Natural killer cell (primary cell): Measurements from ENCODE around the gene PCDH7. TPM values are rescaled to one million over a fixed set of nuclear protein-coding genes. Genes with fewer than 3 reads are reported as not detected.

Experiments
- ATAC-seq, 3 donors: fragments of 150-1000 bp in 2 of 3; fragments of 200-7000 bp in 1 of 3; cut with Tn5 transposase; 1 replicate in 1 of 3; 2 replicates in 2 of 3; pipeline ENCODE4 v1.10.0; 2021; ENCODE audit warnings: mild to moderate bottlenecking in 2 of 3, moderate library complexity in 2 of 3
- DNase-seq, 2 donors: peaks; one replicate each; pipeline versions ENCODE4 v3.0.0 to v3.0.0-alpha.2; 2013 to 2021; ENCODE audit warnings: mixed read lengths in 1 of 2
- H3K27ac ChIP-seq: one replicate; pipeline ENCODE4 v1.5.1; 2013; ENCODE audit warnings: mild to moderate bottlenecking, low read length
- H3K27me3 ChIP-seq: one replicate; pipeline ENCODE4 v1.6.1; 2013; ENCODE audit warnings: low read length; ENCODE audit not compliant: control insufficient read depth, insufficient read depth
- H3K36me3 ChIP-seq: one replicate; pipeline ENCODE4 v1.6.1; 2013; ENCODE audit warnings: low read length; ENCODE audit not compliant: control insufficient read depth, insufficient read depth
- H3K4me1 ChIP-seq: one replicate; pipeline ENCODE4 v1.6.1; 2013; ENCODE audit warnings: low read length; ENCODE audit not compliant: control insufficient read depth, insufficient read depth
- H3K4me3 ChIP-seq: one replicate; pipeline ENCODE4 v1.5.1; 2013; ENCODE audit warnings: low read length
- H3K9me3 ChIP-seq: one replicate; pipeline ENCODE4 v1.6.1; 2013; ENCODE audit warnings: low read length; ENCODE audit not compliant: control insufficient read depth, insufficient read depth
- H3K27ac Mint-ChIP-seq, 2 donors: one replicate each; pipeline ENCODE4 v1.8.0; 2022; ENCODE audit warnings: mild to moderate bottlenecking in 2 of 2, mixed read lengths in 2 of 2, moderate library complexity in 1 of 2
- H3K27me3 Mint-ChIP-seq, 2 donors: one replicate each; pipeline ENCODE4 v1.8.0; 2022; ENCODE audit warnings: low read depth in 2 of 2, mixed read lengths in 2 of 2
- H3K36me3 Mint-ChIP-seq: one replicate; pipeline ENCODE4 v1.8.0; 2022; ENCODE audit warnings: mixed read lengths
- H3K4me1 Mint-ChIP-seq, 2 donors: one replicate each; pipeline ENCODE4 v1.8.0; 2022; ENCODE audit warnings: mixed read lengths in 2 of 2
- H3K4me3 Mint-ChIP-seq: one replicate; pipeline ENCODE4 v1.8.0; 2022; ENCODE audit warnings: mild to moderate bottlenecking, moderate library complexity, mixed read lengths
- H3K9me3 Mint-ChIP-seq, 2 donors: one replicate each; pipeline ENCODE4 v1.8.0; 2022; ENCODE audit warnings: mixed read lengths in 2 of 2
- CTCF ChIP-seq: fragments of 200-600 bp; IDR thresholded peaks from one replicate; pipeline ENCODE4 v1.8.0; 2022; ENCODE audit warnings: antibody characterized with exemption
- WGBS: methylation state at CpG from one replicate; pipeline ENCODE4 v1.1.7; 2013; ENCODE audit warnings: missing lambda C conversion rate; ENCODE audit not compliant: insufficient coverage; 5-methylcytosine and 5-hydroxymethylcytosine counted together
- intact Hi-C: fragments of 100-400 bp; cut with micrococcal nuclease; formaldehyde crosslinking; loops from one replicate; pipeline ENCODE4 v1.14.2; 2022
- total RNA-seq, 4 donors: library from RNA; stranded (reverse); fragments of 120-200 nt in 1 of 4; gene quantifications; one replicate each; pipeline versions ENCODE4 v1.2.3 to v1.2.4, GENCODE V29; 2013 to 2022

Gene PCDH7
- total RNA-seq, 3 donors from 2014 or later (not counting 1 experiment from before 2014, with no cell fraction given), result not detected

- WGBS, result 29% methylated on average over 5 of the region's 6 CpGs
- H3K27ac Mint-ChIP-seq, result no peak overlapping the region
- intact Hi-C loops, result no loop called here
- no peak for ATAC-seq
- Histone ChIP-seq H3K36me3 (no peaks in the 10 kb centered on the region), H3K27ac (no peak overlapping the region), H3K27me3 (peaks cover 6% of the 10 kb centered on the region), H3K4me1 (peaks cover 24% of the 10 kb centered on the region), H3K4me3 (no peak overlapping the region), H3K9me3 (peaks cover 7% of the 10 kb centered on the region)
- peaks cover 23 to 24% of the 10 kb centered on the region in 2 donors for H3K4me1 Mint-ChIP-seq
- H3K9me3 Mint-ChIP-seq, result peaks cover 4 to 17% of the 10 kb centered on the region in 2 donors
- peaks cover 20% of the 10 kb centered on the region for H3K36me3 Mint-ChIP-seq
- TF ChIP-seq CTCF, result no peak
- peak in 1 of 2 donors; percentile 3 for DNase-seq
- H3K27me3 Mint-ChIP-seq, result peaks cover 17 to 21% of the 10 kb centered on the region in 2 donors
- H3K4me3 Mint-ChIP-seq, result no peak overlapping the region
These were observed 5.6 kb upstream of the PCDH7 start for GRCh38 chr4:30714408-30715031.

GRCh38 chr4:30716158-30716557 lies 4.0 kb upstream of the PCDH7 start:
- intact Hi-C loops, result no loop called here
- WGBS, result 14% methylated on average over 4 of the region's 6 CpGs
- peak overlapping the region in 1 of 2 donors; percentile 29 for H3K27ac Mint-ChIP-seq
- peak overlapping the region; percentile 79 for H3K4me3 Mint-ChIP-seq
- Histone ChIP-seq H3K9me3 (peaks cover 5% of the 10 kb centered on the region), H3K36me3 (no peaks in the 10 kb centered on the region), H3K27ac (no peak overlapping the region), H3K4me1 (peaks cover 40% of the 10 kb centered on the region), H3K27me3 (peaks cover 17% of the 10 kb centered on the region), H3K4me3 (no peak overlapping the region)
- TF ChIP-seq CTCF, result no peak
- DNase-seq (no peak), ATAC-seq (no peak)
- peaks cover 26 to 29% of the 10 kb centered on the region in 2 donors for H3K4me1 Mint-ChIP-seq
- H3K36me3 Mint-ChIP-seq, result peaks cover 6% of the 10 kb centered on the region
- peaks cover 2 to 8% of the 10 kb centered on the region in 2 donors for H3K9me3 Mint-ChIP-seq
- peaks cover 29 to 32% of the 10 kb centered on the region in 2 donors for H3K27me3 Mint-ChIP-seq

GRCh38 chr4:30716681-30717207 lies 3.4 kb upstream of the PCDH7 start:
- Mint-ChIP-seq H3K27me3 (peaks cover 29 to 32% of the 10 kb centered on the region in 2 donors), H3K4me1 (peaks cover 26 to 29% of the 10 kb centered on the region in 2 donors), H3K4me3 (peak overlapping the region; percentile 79), H3K27ac (peak overlapping the region in 1 of 2 donors; percentile 29), H3K9me3 (peaks cover under 1 to 5% of the 10 kb centered on the region in 2 donors), H3K36me3 (peaks cover 6% of the 10 kb centered on the region)
- H3K9me3 ChIP-seq, result peaks cover 5% of the 10 kb centered on the region
- ATAC-seq (peak in 1 of 3 donors; percentile 10), DNase-seq (no peak)
- under 1% methylated on average over 8 of the region's 15 CpGs for WGBS
- H3K27ac ChIP-seq, result no peak overlapping the region
- H3K4me1 ChIP-seq, result peaks cover 46% of the 10 kb centered on the region
- peaks cover 22% of the 10 kb centered on the region for H3K27me3 ChIP-seq
- no peak for TF ChIP-seq CTCF
- intact Hi-C loops, result no loop called here
- H3K36me3 ChIP-seq, result no peaks in the 10 kb centered on the region
- H3K4me3 ChIP-seq, result no peak overlapping the region
